ENCODE data around the gene AKR1A1. TPM values are rescaled to one million over a fixed set of nuclear protein-coding genes. Genes with fewer than 3 reads are reported as not detected.

The AKR1A1 gene
- total RNA-seq, 6 experiments from 2014 or later = 115 to 308 (median 220) TPM

DNA sequence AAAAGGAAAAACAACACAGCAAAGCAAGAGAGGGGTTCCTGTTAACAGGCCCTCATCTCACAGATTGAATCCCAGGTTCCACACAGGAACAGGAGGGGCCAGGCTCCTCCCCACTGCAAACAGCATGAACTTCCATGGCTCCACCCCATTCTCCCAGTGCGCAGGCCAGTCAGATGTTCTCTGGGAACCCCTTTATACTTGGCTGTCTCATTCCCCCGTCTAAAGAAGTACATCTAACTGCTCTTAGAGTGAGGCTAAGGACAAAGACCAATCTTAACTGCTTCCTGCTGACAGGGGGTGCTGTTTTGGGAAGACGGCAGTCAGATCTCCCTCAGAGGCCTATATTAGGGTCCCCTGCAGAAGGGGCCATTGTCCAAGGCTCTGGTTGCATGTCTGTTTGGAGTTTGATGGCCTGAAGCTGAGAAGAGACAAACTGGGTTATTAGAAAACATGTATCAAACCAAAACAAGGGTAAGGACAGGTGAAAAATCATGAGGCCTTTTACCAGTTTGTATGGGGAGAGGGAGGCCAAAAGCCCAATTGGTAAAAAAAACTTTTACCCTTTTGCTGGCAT lies 22.7 kb downstream of the AKR1A1 start:
- Histone ChIP-seq H3K36me3 (peaks cover 0 to 27% (median 13%) of the 10 kb centered on the region in 4 donors), H3K27ac (no peak overlapping the region), H3K4me3 (no peak overlapping the region), H3K4me1 (no peaks in the 10 kb centered on the region), H3K9me3 (no peaks in the 10 kb centered on the region), H3K27me3 (no peaks in the 10 kb centered on the region)
- 53% methylated on average over 2 of the region's 3 CpGs for WGBS (ENCODE audit: insufficient coverage, low coverage, low lambda C conversion rate, missing lambda C conversion rate)
- ATAC-seq = no peak
- intact Hi-C loops (cut with DNase I) = no loop called here
- TF ChIP-seq, protein P1, sequence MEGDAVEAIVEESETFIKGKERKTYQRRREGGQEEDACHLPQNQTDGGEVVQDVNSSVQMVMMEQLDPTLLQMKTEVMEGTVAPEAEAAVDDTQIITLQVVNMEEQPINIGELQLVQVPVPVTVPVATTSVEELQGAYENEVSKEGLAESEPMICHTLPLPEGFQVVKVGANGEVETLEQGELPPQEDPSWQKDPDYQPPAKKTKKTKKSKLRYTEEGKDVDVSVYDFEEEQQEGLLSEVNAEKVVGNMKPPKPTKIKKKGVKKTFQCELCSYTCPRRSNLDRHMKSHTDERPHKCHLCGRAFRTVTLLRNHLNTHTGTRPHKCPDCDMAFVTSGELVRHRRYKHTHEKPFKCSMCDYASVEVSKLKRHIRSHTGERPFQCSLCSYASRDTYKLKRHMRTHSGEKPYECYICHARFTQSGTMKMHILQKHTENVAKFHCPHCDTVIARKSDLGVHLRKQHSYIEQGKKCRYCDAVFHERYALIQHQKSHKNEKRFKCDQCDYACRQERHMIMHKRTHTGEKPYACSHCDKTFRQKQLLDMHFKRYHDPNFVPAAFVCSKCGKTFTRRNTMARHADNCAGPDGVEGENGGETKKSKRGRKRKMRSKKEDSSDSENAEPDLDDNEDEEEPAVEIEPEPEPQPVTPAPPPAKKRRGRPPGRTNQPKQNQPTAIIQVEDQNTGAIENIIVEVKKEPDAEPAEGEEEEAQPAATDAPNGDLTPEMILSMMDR (IDR thresholded peaks at IDR 0.05) = no peak
- TF ChIP-seq POLR2A (IDR thresholded peaks at IDR 0.05) = no peak
- DNase-seq = no peak

DNA sequence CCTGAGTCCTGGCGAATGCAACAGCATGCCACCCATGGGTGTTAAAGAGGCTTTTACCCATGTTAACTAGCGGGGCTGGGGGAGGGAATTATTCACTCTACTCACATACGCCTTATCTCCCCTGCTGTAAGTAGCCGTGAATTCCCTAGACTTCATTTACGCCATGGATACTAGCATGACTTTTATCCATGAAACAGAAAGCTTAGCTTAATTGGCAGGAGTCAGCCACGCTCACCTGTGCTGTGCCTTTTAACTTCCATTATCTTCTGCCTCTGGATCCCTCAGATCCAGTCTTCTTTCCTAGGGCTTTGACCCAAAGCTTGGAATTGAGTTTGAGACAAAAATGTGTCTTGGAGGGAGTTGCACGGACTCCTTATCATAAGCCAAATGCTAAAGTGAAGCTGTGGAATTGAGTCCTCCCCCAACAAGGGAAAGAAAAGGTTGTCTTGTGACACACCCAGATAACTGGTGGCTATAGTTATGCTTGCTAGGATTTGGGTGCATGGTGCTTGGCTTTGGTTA lies 23.5 kb downstream of the AKR1A1 start:
- WGBS (ENCODE audit: insufficient coverage, low coverage, low lambda C conversion rate, missing lambda C conversion rate) = 67% methylated on average over 3 of the region's 7 CpGs
- Histone ChIP-seq H3K36me3 (peaks cover 0 to 19% (median 8%) of the 10 kb centered on the region in 4 donors), H3K27ac (no peak overlapping the region), H3K27me3 (no peaks in the 10 kb centered on the region), H3K9me3 (no peaks in the 10 kb centered on the region), H3K4me1 (no peaks in the 10 kb centered on the region), H3K4me3 (no peak overlapping the region)
- TF ChIP-seq, protein P1 (IDR thresholded peaks at IDR 0.05) = no peak
- TF ChIP-seq POLR2A (IDR thresholded peaks at IDR 0.05) = no peak
- no peak for ATAC-seq
- DNase-seq = peak in 1 of 3 donors; percentile 20
- intact Hi-C loops (cut with DNase I) = no loop called here

DNA sequence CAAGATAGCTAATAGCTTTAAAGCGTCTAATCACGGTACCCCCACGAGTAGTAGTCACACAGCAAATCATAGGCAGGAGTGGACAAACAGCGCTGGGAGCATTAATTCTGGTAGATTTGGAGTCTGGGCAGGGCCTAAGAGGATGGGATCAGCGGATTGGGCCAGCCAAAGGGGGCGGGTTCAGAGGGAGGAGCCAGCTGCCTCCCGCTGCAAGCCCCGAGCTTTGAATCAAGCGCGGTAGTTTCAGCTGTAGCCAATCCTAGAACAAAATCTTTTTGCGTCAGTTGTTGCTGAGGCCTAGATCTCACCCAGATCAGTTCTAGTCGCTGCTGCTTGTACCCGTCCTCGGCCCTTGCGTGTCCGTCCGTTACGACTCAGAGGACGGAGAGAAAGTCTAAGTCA lies 32.6 kb downstream of the AKR1A1 start:
- Histone ChIP-seq H3K4me3 (peak overlapping the region; percentile 85 to 97 (median 94)), H3K4me1 (peaks cover 0 to 9% (median 3%) of the 10 kb centered on the region in 4 donors), H3K27me3 (no peaks in the 10 kb centered on the region), H3K9me3 (no peaks in the 10 kb centered on the region), H3K36me3 (no peaks in the 10 kb centered on the region), H3K27ac (peak overlapping the region; percentile 79 to 93 (median 87))
- TF ChIP-seq, protein P1 (IDR thresholded peaks at IDR 0.05) = no peak
- TF ChIP-seq POLR2A (IDR thresholded peaks at IDR 0.05) = no peak
- ATAC-seq (peak; percentile 82 to 93 (median 88)), DNase-seq (peak; percentile 95 to 97 (median 97))
- WGBS (ENCODE audit: insufficient coverage, low coverage, low lambda C conversion rate, missing lambda C conversion rate) = 0% methylated on average over 15 of the region's 19 CpGs
- intact Hi-C loops (cut with DNase I) = no loop called here

DNA sequence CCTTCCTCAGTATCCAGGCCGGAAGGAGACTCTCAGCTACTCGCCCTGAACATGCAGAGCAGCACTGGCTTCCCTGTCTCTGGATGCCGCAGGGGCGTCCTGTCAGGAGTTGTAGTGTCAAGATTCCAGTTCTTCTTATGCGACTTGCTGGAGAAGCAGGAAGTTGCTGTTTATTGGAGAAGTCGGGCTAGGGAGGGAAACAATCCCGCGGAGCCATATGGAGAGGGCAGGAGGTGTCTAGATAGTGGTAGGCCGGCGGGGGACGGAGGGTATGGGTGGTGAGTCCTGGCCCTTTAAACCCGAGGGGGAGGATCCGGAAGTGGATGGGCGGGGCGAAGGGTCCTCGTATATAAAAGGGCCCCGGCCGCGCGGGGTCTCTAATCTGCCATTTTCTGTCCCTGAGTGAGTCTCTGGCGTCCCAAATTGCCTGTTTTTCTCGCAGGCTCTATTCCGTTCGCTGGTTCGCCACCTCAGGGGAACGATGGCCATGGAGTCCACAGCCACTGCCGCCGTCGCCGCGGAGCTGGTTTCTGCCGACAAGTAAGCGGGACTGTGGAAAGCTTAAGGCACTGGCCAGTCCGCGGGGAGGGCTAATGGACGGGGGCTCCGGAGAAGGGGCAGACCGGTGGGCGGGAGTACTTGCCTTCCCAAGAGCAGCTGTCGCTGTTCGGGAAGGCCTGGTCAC lies 33.2 kb downstream of the AKR1A1 start, which contains the start of gene NASP:
TSS of gene NASP (plus strand) at position 376 of the 685 bp plus-strand sequence. CDS start at position 482, 106 bp downstream.
- 0% methylated on average over 26 of the region's 41 CpGs for WGBS (ENCODE audit: insufficient coverage, low coverage, low lambda C conversion rate, missing lambda C conversion rate)
- TF ChIP-seq, protein P1 (IDR thresholded peaks at IDR 0.05) = no peak
- peak; percentile 71 for TF ChIP-seq POLR2A (IDR thresholded peaks at IDR 0.05)
- peak within 1 kb of the TSS; percentile 85 to 97 (median 94) for H3K4me3 ChIP-seq
- H3K27me3 ChIP-seq = no peaks in the 10 kb centered on the region
- DNase-seq (peak; percentile 88 to 90 (median 90)), ATAC-seq (peak; percentile 76 to 84 (median 82))
- H3K4me1 ChIP-seq = peaks cover 0 to 9% (median 3%) of the 10 kb centered on the region in 4 donors
- H3K9me3 ChIP-seq = no peaks in the 10 kb centered on the region
- H3K27ac ChIP-seq = peak within 1 kb of the TSS; percentile 79 to 93 (median 87)
- no peaks in the 10 kb centered on the region for H3K36me3 ChIP-seq
- intact Hi-C loops (cut with DNase I) = no loop called here
